ENCODE data around the gene PEX10.
A peak's percentile ranks its signal among the peaks of the same experiment; 100 is the strongest.

The PEX10 gene

DNA sequence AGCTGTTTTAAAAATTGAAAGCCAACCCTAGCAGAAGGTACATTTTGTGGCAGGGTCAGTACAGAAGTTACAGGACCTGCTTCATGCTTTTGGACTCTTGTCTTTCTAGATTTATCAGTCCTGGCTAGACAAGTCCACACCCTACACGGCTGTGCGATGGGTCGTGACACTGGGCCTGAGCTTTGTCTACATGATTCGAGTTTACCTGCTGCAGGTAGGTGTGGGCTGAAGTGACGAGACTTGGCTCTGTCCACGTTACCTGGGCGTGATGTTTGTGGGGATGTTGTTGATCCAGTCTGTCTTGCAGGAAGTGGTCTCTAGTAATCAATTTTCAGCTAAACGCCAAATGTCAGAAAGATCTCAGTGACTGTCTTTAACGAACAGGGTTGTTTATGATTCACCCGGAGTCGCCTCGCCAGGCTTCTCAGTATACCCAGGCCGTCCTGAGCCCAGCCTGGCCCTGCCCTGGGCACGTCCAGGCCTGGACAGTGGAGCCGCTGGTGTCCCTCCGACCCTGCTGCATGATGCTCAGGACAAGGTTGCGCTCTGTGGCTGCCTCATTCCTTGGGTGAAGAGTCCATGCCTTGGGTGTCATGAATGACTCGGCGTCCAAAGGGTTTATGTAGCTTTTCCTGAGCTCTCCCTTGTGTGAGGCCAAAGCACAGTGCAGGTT is 15.2 kb downstream of the PEX10 start:
- Histone ChIP-seq H3K79me2 (ENCODE audit: control insufficient read depth, insufficient read depth, low read length, unreplicated experiment) (peaks cover 48% of the 10 kb centered on the region), H3K27me3 (ENCODE audit: insufficient read depth, low read length) (no peaks in the 10 kb centered on the region), H3K4me3 (ENCODE audit: low read depth, low read length) (no peak overlapping the region), H3K4me1 (ENCODE audit: control insufficient read depth, insufficient read depth, low read length, unreplicated experiment) (peaks cover 16% of the 10 kb centered on the region), H3K36me3 (ENCODE audit: insufficient read depth, low read length) (peaks cover 35% of the 10 kb centered on the region), H2AFZ (ENCODE audit: low read length, unreplicated experiment) (no peak overlapping the region), H3K27ac (ENCODE audit: low read depth, low read length) (no peak overlapping the region)

DNA sequence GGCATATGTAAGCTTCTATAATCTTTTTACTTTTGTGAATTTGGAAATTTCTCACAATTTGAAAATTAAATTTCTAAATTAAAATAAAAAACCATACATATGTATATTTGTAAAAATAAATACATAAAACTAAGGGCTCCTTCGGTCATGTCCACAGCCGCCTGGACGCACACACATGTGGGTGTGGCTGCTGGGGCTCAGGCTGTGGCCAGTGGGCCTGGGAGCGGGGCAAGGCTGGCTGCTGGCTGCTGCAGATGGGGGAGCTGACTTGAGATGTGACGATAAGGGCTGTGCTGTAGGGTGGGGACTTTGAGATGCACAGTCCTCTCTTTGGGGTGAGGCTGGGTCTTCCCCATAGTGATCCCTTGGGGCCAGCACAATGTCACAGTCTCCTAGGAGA is 15.9 kb downstream of the PEX10 start:
- Histone ChIP-seq H3K4me3 (ENCODE audit: low read depth, low read length) (no peak overlapping the region), H2AFZ (ENCODE audit: low read length, unreplicated experiment) (no peak overlapping the region), H3K27ac (ENCODE audit: low read depth, low read length) (no peak overlapping the region), H3K4me1 (ENCODE audit: control insufficient read depth, insufficient read depth, low read length, unreplicated experiment) (peaks cover 16% of the 10 kb centered on the region), H3K27me3 (ENCODE audit: insufficient read depth, low read length) (no peaks in the 10 kb centered on the region), H3K79me2 (ENCODE audit: control insufficient read depth, insufficient read depth, low read length, unreplicated experiment) (peaks cover 53% of the 10 kb centered on the region), H3K36me3 (ENCODE audit: insufficient read depth, low read length) (peaks cover 35% of the 10 kb centered on the region)

DNA sequence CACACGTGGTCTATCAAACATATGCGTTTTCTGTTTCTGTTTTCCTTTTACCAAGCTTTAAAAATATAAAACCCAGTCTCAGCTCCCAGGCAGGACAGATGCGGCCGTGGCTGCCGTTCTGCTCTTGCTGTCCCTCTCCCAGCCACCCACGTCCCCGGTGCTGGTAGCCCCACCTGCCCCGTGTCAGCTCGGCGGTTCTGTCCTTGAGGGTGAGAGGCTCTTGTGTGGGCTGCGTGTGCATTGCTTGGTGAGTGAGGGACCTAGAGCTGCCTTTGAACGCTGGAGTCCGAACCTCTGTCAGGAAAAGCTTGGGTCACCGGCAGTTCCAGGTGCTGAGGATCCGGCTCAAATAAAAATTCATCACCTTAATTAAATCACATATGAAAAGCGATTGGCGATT is 16.3 kb downstream of the PEX10 start:
- H2AFZ ChIP-seq (ENCODE audit: low read length, unreplicated experiment) = no peak overlapping the region
- H3K79me2 ChIP-seq (ENCODE audit: control insufficient read depth, insufficient read depth, low read length, unreplicated experiment) = peaks cover 56% of the 10 kb centered on the region
- no peak overlapping the region for H3K27ac ChIP-seq (ENCODE audit: low read depth, low read length)
- peaks cover 16% of the 10 kb centered on the region for H3K4me1 ChIP-seq (ENCODE audit: control insufficient read depth, insufficient read depth, low read length, unreplicated experiment)
- no peaks in the 10 kb centered on the region for H3K27me3 ChIP-seq (ENCODE audit: insufficient read depth, low read length)
- H3K4me3 ChIP-seq (ENCODE audit: low read depth, low read length) = no peak overlapping the region
- peaks cover 35% of the 10 kb centered on the region for H3K36me3 ChIP-seq (ENCODE audit: insufficient read depth, low read length)

DNA sequence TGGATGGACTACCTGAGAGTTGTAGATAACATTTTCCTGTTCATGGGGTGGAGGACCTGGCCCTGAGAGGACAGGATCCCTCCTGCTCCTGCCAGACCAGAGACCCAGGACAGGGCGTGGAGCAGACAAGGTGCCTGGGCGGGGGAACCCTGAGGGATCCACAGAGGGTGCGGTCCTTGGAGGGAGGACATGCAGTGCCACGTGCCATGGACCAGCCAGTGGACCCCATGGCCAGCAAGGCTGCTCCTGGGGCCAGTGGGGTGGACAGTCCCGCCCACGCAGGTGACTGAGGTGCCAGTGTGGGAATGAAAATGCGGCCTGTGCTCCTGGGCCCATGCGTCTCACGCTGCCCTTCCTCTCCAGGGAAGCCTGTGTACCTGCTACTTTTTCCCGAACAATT is 17.1 kb downstream of the PEX10 start:
- Histone ChIP-seq H3K27ac (ENCODE audit: low read depth, low read length) (no peak overlapping the region), H3K4me3 (ENCODE audit: low read depth, low read length) (no peak overlapping the region), H3K36me3 (ENCODE audit: insufficient read depth, low read length) (peaks cover 28% of the 10 kb centered on the region), H3K4me1 (ENCODE audit: control insufficient read depth, insufficient read depth, low read length, unreplicated experiment) (peaks cover 18% of the 10 kb centered on the region), H3K79me2 (ENCODE audit: control insufficient read depth, insufficient read depth, low read length, unreplicated experiment) (peaks cover 64% of the 10 kb centered on the region), H3K27me3 (ENCODE audit: insufficient read depth, low read length) (no peaks in the 10 kb centered on the region), H2AFZ (ENCODE audit: low read length, unreplicated experiment) (no peak overlapping the region)

DNA sequence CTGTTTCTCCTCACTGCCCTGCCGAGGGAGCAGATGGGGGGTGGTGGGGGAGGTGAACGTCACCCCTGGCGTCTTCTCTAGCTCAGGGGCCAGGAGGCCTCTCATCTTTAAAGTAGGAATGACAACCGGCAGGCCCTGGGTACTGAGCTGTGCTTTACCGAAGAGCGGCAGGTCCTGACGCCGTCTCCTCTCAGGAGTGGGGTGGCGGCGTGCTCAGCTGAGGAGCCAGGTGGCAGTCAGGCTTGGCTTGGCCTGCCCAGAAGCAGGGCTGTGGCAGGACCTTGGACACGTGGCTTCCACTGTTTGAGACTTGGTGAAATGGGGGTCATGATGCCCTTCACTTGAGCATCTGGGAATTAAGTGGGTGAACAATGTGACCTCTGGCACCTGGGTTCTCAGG is 17.6 kb downstream of the PEX10 start:
- peaks cover 68% of the 10 kb centered on the region for H3K79me2 ChIP-seq (ENCODE audit: control insufficient read depth, insufficient read depth, low read length, unreplicated experiment)
- H3K4me3 ChIP-seq (ENCODE audit: low read depth, low read length) = no peak overlapping the region
- no peak overlapping the region for H2AFZ ChIP-seq (ENCODE audit: low read length, unreplicated experiment)
- H3K4me1 ChIP-seq (ENCODE audit: control insufficient read depth, insufficient read depth, low read length, unreplicated experiment) = peaks cover 23% of the 10 kb centered on the region
- no peak overlapping the region for H3K27ac ChIP-seq (ENCODE audit: low read depth, low read length)
- peaks cover 23% of the 10 kb centered on the region for H3K36me3 ChIP-seq (ENCODE audit: insufficient read depth, low read length)
- H3K27me3 ChIP-seq (ENCODE audit: insufficient read depth, low read length) = no peaks in the 10 kb centered on the region

DNA sequence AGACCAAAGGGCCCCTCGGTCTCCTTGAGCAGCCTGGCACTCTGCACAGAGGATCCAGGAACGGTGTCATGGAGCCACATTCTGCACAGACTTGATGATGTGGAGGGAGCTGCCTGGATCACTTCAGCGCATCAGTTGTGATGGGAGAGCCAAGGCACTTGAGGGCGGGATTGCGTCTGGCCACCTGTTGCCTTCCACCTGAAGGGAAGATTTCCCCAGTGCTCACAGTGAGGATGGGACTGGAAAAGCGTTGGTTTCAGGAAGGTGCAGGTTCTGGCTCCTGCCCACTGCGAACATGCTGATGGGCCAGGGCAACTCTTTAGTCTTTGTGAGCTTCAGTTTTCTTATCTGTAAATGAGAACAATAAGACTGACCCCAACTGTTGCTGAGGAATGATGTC is 18.1 kb downstream of the PEX10 start:
- peaks cover 20% of the 10 kb centered on the region for H3K36me3 ChIP-seq (ENCODE audit: insufficient read depth, low read length)
- H2AFZ ChIP-seq (ENCODE audit: low read length, unreplicated experiment) = no peak overlapping the region
- peaks cover 23% of the 10 kb centered on the region for H3K4me1 ChIP-seq (ENCODE audit: control insufficient read depth, insufficient read depth, low read length, unreplicated experiment)
- no peak overlapping the region for H3K27ac ChIP-seq (ENCODE audit: low read depth, low read length)
- no peaks in the 10 kb centered on the region for H3K27me3 ChIP-seq (ENCODE audit: insufficient read depth, low read length)
- peaks cover 69% of the 10 kb centered on the region for H3K79me2 ChIP-seq (ENCODE audit: control insufficient read depth, insufficient read depth, low read length, unreplicated experiment)
- H3K4me3 ChIP-seq (ENCODE audit: low read depth, low read length) = no peak overlapping the region

DNA sequence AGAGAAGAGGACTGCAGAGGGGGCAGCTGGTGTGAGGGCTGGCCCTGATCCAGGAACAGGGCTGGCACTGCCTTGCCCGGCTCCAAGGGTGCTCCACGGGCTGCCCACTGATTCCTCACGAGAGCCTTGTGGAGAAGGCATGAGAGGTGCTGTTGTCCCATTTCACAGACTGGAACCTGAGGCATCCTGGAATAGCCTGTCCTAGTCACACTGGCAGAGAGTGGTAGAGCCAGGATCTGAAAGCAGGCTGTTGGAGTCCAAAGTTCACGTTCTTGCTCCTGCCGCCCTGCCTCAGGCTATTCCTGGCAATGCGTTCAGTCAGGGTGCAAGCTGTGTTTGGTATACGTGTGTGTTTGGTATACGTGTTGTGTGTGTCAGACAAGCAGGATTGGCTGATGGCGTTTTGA is 18.9 kb downstream of the PEX10 start:
- H2AFZ ChIP-seq (ENCODE audit: low read length, unreplicated experiment) = no peak overlapping the region
- no peak overlapping the region for H3K27ac ChIP-seq (ENCODE audit: low read depth, low read length)
- H3K27me3 ChIP-seq (ENCODE audit: insufficient read depth, low read length) = no peaks in the 10 kb centered on the region
- peaks cover 69% of the 10 kb centered on the region for H3K79me2 ChIP-seq (ENCODE audit: control insufficient read depth, insufficient read depth, low read length, unreplicated experiment)
- H3K4me3 ChIP-seq (ENCODE audit: low read depth, low read length) = peak overlapping the region; percentile 94
- H3K4me1 ChIP-seq (ENCODE audit: control insufficient read depth, insufficient read depth, low read length, unreplicated experiment) = peaks cover 23% of the 10 kb centered on the region
- peaks cover 14% of the 10 kb centered on the region; the same call in 1 of the 2 replicates for H3K36me3 ChIP-seq (ENCODE audit: insufficient read depth, low read length)

DNA sequence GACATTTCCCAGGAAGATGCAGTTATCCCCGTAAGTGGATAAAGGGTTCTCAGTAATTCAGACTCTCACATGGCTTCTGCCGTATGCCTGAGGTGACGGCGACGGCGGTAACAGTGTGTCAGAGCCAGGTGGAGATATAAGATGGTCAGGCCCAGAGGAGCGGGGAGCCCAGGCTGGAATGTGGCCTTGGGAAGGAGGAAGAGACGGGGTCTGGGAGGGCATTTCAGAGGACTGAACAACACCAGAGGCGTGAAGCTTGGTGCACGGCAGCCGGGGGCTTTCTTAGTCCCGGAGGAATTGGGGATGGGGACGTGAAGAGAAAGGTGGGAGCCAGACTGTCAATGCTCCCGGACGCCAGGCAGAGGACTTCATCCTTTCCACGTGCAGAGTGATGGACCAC is 19.7 kb downstream of the PEX10 start:
- no peak overlapping the region for H2AFZ ChIP-seq (ENCODE audit: low read length, unreplicated experiment)
- no peak overlapping the region for H3K27ac ChIP-seq (ENCODE audit: low read depth, low read length)
- H3K36me3 ChIP-seq (ENCODE audit: insufficient read depth, low read length) = peaks cover 14% of the 10 kb centered on the region; the same call in 1 of the 2 replicates
- peak overlapping the region; percentile 94 for H3K4me3 ChIP-seq (ENCODE audit: low read depth, low read length)
- H3K79me2 ChIP-seq (ENCODE audit: control insufficient read depth, insufficient read depth, low read length, unreplicated experiment) = peaks cover 69% of the 10 kb centered on the region
- H3K4me1 ChIP-seq (ENCODE audit: control insufficient read depth, insufficient read depth, low read length, unreplicated experiment) = peaks cover 23% of the 10 kb centered on the region
- no peaks in the 10 kb centered on the region for H3K27me3 ChIP-seq (ENCODE audit: insufficient read depth, low read length)

DNA sequence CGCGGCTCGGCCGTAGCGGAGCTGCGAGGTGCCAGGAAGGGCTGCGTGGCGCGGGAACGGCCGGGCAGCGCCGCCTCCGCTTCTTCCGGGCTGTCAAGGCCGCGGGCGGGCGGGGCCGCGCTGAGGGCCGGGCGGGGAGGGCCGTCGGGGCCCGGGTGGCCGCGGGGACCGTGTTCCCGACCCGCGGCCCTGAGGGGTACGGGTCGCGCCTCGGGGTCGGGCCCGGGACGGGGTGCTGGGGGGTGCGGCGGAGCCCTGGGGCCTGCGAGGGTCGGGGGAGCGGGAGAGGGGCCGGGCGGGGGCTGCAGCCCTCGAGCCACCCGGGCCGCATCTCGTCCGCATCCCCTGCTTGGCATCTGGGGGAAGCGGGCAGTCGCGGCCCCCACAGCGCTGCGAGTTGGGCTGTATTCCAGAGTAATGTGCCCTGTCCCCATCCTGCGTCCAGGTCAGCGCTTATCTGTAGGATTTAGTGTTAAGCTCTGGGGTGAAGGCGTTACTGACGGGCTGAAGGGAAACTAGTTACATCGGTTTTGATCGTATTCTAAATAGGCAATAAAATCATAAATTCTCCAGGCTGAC is 20.3 kb downstream of the PEX10 start:
- no peaks in the 10 kb centered on the region for H3K27me3 ChIP-seq (ENCODE audit: insufficient read depth, low read length)
- H2AFZ ChIP-seq (ENCODE audit: low read length, unreplicated experiment) = no peak overlapping the region
- H3K4me3 ChIP-seq (ENCODE audit: low read depth, low read length) = peak overlapping the region; percentile 94
- peaks cover 63% of the 10 kb centered on the region for H3K79me2 ChIP-seq (ENCODE audit: control insufficient read depth, insufficient read depth, low read length, unreplicated experiment)
- peaks cover 23% of the 10 kb centered on the region for H3K4me1 ChIP-seq (ENCODE audit: control insufficient read depth, insufficient read depth, low read length, unreplicated experiment)
- peak overlapping the region; percentile 52; the same call in 1 of the 2 replicates for H3K27ac ChIP-seq (ENCODE audit: low read depth, low read length)
- peaks cover 9% of the 10 kb centered on the region; the same call in 1 of the 2 replicates for H3K36me3 ChIP-seq (ENCODE audit: insufficient read depth, low read length)

DNA sequence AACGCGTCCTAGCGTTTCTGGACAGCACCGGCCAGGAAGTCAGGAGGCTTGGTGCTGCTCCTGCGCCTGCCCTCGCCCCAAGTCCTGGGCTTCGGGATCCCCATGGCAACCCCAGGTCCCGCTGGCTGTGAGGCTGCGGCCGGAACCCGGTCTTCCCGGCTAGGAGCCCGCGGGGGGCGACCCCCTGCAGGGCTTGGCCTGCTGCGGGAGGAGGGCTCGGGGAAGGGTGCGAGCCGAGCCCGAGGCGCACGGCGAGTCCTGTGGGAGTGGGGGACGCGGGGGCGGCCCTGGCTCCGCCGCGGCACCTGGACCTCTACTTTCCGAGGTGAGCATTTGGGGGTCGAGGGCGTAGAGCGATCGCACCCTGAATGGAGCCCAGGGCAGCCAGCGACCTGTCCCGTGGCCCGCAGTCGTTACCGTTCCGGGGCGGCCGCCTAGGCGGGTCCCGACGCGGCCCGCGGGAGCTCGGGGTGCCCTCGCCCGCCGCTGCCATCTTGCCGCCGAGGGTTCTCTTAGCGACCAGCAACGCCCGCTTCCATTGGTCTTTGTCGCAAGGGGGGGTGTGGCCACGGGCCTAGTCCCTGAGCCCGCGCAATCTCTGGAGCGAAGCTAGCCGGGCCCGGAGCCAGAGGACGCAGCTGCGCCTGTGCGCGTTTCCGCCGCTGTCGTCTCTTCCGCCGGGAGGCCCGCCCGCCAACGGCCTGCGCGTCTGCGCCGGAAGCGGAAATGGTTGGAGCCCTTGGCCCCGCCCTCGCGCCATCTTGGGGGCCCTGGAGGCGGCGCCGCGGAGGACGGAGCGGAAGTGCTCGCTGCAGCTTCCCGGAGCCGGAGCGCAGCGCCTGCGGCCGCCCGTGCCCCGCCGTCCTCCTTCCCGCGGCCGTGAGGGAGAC is 21.1 kb downstream of the PEX10 start, which contains the start of the genes MORN1 and RER1:
TSS of gene MORN1 (minus strand) at position 514 of the 890 bp plus-strand sequence. CDS start at position 493, 21 bp downstream.
TSS of gene RER1 (plus strand) at position 801 of the 890 bp plus-strand sequence. CDS start 3,950 bp downstream, outside the sequence.
- H3K4me3 ChIP-seq (ENCODE audit: low read depth, low read length) = peak within 1 kb of the TSS; percentile 94
- H3K27me3 ChIP-seq (ENCODE audit: insufficient read depth, low read length) = no peaks in the 10 kb centered on the region
- H2AFZ ChIP-seq (ENCODE audit: low read length, unreplicated experiment) = peak within 1 kb of the TSS; percentile 95
- H3K79me2 ChIP-seq (ENCODE audit: control insufficient read depth, insufficient read depth, low read length, unreplicated experiment) = peaks cover 60% of the 10 kb centered on the region
- H3K27ac ChIP-seq (ENCODE audit: low read depth, low read length) = peak within 1 kb of the TSS; percentile 52; the same call in 1 of the 2 replicates
- peaks cover 23% of the 10 kb centered on the region for H3K4me1 ChIP-seq (ENCODE audit: control insufficient read depth, insufficient read depth, low read length, unreplicated experiment)
- H3K36me3 ChIP-seq (ENCODE audit: insufficient read depth, low read length) = peaks cover 5% of the 10 kb centered on the region; the same call in 1 of the 2 replicates

Measured in ACC112 (cell line).